ENCODE measurements around the gene CCR5AS.

DNA sequence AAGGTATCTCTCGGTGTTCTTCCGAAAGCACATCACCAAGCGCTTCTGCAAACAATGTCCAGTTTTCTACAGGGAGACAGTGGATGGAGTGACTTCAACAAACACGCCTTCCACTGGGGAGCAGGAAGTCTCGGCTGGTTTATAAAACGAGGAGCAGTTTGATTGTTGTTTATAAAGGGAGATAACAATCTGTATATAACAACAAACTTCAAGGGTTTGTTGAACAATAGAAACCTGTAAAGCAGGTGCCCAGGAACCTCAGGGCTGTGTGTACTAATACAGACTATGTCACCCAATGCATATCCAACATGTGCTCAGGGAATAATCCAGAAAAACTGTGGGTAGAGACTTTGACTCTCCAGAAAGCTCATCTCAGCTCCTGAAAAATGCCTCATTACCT, 48.4 kb downstream of the CCR5AS start:
- TF ChIP-seq, protein P1, sequence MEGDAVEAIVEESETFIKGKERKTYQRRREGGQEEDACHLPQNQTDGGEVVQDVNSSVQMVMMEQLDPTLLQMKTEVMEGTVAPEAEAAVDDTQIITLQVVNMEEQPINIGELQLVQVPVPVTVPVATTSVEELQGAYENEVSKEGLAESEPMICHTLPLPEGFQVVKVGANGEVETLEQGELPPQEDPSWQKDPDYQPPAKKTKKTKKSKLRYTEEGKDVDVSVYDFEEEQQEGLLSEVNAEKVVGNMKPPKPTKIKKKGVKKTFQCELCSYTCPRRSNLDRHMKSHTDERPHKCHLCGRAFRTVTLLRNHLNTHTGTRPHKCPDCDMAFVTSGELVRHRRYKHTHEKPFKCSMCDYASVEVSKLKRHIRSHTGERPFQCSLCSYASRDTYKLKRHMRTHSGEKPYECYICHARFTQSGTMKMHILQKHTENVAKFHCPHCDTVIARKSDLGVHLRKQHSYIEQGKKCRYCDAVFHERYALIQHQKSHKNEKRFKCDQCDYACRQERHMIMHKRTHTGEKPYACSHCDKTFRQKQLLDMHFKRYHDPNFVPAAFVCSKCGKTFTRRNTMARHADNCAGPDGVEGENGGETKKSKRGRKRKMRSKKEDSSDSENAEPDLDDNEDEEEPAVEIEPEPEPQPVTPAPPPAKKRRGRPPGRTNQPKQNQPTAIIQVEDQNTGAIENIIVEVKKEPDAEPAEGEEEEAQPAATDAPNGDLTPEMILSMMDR (IDR thresholded peaks at IDR 0.05; ENCODE audit: control extremely low read depth in 1 of 3, insufficient read depth in 1 of 3, low read depth in 1 of 3, low read length in 3 of 3): no peak
- TF ChIP-seq POLR2A (IDR thresholded peaks at IDR 0.05; ENCODE audit: control extremely low read depth in 1 of 2, low read depth in 2 of 2, low read length in 2 of 2) (no peak), SP1 (IDR thresholded peaks at IDR 0.05; ENCODE audit: low read depth, low read length) (no peak), POLR2AphosphoS5 (IDR thresholded peaks at IDR 0.05; ENCODE audit: low read depth, low read length) (no peak), EGR1 (IDR thresholded peaks at IDR 0.05; ENCODE audit: borderline replicate concordance, low read depth, low read length) (no peak), TAF1 (IDR thresholded peaks at IDR 0.05; ENCODE audit: low read depth, low read length) (no peak), SRF (IDR thresholded peaks at IDR 0.05; ENCODE audit: low read depth, low read length) (no peak), SIRT6 (IDR thresholded peaks at IDR 0.05; ENCODE audit: low read length) (no peak), HDAC2 (IDR thresholded peaks at IDR 0.05; ENCODE audit: borderline replicate concordance in 1 of 2, low read depth in 2 of 2, low read length in 2 of 2) (no peak)
- TF ChIP-seq, protein P2, sequence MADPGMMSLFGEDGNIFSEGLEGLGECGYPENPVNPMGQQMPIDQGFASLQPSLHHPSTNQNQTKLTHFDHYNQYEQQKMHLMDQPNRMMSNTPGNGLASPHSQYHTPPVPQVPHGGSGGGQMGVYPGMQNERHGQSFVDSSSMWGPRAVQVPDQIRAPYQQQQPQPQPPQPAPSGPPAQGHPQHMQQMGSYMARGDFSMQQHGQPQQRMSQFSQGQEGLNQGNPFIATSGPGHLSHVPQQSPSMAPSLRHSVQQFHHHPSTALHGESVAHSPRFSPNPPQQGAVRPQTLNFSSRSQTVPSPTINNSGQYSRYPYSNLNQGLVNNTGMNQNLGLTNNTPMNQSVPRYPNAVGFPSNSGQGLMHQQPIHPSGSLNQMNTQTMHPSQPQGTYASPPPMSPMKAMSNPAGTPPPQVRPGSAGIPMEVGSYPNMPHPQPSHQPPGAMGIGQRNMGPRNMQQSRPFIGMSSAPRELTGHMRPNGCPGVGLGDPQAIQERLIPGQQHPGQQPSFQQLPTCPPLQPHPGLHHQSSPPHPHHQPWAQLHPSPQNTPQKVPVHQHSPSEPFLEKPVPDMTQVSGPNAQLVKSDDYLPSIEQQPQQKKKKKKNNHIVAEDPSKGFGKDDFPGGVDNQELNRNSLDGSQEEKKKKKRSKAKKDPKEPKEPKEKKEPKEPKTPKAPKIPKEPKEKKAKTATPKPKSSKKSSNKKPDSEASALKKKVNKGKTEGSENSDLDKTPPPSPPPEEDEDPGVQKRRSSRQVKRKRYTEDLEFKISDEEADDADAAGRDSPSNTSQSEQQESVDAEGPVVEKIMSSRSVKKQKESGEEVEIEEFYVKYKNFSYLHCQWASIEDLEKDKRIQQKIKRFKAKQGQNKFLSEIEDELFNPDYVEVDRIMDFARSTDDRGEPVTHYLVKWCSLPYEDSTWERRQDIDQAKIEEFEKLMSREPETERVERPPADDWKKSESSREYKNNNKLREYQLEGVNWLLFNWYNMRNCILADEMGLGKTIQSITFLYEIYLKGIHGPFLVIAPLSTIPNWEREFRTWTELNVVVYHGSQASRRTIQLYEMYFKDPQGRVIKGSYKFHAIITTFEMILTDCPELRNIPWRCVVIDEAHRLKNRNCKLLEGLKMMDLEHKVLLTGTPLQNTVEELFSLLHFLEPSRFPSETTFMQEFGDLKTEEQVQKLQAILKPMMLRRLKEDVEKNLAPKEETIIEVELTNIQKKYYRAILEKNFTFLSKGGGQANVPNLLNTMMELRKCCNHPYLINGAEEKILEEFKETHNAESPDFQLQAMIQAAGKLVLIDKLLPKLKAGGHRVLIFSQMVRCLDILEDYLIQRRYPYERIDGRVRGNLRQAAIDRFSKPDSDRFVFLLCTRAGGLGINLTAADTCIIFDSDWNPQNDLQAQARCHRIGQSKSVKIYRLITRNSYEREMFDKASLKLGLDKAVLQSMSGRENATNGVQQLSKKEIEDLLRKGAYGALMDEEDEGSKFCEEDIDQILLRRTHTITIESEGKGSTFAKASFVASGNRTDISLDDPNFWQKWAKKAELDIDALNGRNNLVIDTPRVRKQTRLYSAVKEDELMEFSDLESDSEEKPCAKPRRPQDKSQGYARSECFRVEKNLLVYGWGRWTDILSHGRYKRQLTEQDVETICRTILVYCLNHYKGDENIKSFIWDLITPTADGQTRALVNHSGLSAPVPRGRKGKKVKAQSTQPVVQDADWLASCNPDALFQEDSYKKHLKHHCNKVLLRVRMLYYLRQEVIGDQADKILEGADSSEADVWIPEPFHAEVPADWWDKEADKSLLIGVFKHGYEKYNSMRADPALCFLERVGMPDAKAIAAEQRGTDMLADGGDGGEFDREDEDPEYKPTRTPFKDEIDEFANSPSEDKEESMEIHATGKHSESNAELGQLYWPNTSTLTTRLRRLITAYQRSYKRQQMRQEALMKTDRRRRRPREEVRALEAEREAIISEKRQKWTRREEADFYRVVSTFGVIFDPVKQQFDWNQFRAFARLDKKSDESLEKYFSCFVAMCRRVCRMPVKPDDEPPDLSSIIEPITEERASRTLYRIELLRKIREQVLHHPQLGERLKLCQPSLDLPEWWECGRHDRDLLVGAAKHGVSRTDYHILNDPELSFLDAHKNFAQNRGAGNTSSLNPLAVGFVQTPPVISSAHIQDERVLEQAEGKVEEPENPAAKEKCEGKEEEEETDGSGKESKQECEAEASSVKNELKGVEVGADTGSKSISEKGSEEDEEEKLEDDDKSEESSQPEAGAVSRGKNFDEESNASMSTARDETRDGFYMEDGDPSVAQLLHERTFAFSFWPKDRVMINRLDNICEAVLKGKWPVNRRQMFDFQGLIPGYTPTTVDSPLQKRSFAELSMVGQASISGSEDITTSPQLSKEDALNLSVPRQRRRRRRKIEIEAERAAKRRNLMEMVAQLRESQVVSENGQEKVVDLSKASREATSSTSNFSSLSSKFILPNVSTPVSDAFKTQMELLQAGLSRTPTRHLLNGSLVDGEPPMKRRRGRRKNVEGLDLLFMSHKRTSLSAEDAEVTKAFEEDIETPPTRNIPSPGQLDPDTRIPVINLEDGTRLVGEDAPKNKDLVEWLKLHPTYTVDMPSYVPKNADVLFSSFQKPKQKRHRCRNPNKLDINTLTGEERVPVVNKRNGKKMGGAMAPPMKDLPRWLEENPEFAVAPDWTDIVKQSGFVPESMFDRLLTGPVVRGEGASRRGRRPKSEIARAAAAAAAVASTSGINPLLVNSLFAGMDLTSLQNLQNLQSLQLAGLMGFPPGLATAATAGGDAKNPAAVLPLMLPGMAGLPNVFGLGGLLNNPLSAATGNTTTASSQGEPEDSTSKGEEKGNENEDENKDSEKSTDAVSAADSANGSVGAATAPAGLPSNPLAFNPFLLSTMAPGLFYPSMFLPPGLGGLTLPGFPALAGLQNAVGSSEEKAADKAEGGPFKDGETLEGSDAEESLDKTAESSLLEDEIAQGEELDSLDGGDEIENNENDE (IDR thresholded peaks at IDR 0.05; ENCODE audit: insufficient replicate concordance, low read length): no peak
- TF ChIP-seq, protein P3, sequence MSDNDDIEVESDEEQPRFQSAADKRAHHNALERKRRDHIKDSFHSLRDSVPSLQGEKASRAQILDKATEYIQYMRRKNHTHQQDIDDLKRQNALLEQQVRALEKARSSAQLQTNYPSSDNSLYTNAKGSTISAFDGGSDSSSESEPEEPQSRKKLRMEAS (IDR thresholded peaks at IDR 0.05): no peak
